NCI-H524 (cell line): ENCODE data around the gene POLD3.

Experiments
- DNase-seq, 2 experiments: peaks; one replicate each; lab custom pipeline; 2025; lab: John Stamatoyannopoulos, UW

Gene POLD3, protein sequence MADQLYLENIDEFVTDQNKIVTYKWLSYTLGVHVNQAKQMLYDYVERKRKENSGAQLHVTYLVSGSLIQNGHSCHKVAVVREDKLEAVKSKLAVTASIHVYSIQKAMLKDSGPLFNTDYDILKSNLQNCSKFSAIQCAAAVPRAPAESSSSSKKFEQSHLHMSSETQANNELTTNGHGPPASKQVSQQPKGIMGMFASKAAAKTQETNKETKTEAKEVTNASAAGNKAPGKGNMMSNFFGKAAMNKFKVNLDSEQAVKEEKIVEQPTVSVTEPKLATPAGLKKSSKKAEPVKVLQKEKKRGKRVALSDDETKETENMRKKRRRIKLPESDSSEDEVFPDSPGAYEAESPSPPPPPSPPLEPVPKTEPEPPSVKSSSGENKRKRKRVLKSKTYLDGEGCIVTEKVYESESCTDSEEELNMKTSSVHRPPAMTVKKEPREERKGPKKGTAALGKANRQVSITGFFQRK

DNA sequence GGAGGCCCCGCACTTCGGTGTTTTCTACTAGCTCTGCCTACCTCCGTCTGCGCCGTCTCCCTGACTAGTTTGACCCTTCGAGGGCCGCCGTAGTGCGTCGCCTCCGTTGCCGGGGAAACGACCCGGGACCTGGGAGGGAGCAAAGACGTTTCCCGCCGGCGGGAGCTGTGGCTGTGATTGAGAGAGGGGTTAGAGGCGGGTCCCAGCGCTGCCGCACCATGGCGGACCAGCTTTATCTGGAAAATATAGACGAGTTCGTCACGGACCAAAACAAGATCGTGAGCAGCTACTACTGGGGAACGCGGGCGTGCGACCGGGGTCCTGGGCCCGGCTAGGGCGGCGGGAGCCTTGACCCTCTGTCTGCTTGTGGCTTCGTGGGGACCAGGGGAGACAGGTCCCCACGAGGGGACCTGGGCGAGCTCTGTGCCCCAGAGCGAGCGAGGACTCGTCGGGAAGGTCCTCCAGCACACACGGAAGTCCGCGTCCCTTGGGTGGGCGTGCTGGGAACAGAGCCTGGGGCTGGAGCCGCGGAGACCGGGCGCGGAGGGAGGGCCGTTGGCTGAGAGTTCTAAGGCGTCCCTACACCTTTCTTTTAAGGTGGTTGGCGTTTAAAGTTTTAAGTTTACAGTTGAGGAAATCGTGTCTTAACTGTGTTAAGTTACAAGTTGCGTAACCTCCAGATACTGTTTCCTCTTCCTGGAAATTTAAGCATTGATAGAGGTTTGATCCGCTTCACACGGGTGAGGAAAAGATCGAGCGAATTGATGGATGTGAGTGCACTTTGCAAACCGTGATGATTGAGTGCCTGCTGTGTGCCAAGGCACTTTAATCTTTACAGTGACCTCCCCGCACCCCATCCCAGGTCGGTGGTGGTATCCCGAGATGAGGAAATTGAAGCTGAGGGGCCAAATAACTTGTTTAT lies at the start of gene POLD3:
Gene POLD3, plus strand, starts transcription at position 142 of the 922 bp plus-strand sequence. Its CDS starts 77 bp downstream, at position 219.
- DNase-seq = peak; percentile 79 to 86

DNA sequence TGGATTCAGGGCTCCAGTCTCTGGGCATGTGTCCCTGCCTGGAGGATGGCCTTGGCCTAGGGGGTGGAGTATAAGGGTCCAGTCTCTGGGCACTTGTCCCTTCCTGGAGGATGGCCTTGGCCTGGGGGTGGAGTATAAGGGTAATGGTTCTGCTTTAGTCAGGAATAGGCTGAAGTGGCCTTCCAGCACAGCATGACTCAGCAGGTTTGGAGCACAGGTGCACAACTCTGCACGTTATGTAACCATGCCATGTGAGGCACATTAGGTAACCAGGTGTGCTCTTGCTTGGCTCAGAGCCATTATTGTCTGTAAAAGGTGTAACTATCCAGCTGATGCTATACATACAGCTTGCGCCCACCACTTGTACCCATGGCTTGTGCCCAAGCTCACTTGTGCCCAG lies 48.4 kb upstream of the POLD3 start:
- DNase-seq = no peak

DNA sequence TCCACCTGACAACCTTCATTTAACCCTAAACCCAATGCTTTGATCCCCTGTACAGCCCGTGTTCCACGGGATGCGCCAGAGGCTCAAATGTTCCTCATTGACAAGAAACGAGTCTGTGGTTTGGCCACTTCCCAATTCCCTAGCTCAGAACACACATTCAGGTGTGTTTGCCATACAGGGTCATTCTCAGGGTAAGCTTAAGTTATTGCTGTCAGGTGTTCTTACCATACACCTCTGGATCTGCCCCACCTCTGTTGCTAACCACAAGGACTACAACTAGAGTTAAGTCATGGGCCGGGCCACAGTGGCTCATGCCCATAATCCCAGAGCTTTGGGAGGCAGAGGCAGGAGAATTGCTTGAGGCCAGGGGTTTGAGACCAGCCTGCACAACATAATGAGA lies 45.6 kb upstream of the POLD3 start:
- DNase-seq = no peak

DNA sequence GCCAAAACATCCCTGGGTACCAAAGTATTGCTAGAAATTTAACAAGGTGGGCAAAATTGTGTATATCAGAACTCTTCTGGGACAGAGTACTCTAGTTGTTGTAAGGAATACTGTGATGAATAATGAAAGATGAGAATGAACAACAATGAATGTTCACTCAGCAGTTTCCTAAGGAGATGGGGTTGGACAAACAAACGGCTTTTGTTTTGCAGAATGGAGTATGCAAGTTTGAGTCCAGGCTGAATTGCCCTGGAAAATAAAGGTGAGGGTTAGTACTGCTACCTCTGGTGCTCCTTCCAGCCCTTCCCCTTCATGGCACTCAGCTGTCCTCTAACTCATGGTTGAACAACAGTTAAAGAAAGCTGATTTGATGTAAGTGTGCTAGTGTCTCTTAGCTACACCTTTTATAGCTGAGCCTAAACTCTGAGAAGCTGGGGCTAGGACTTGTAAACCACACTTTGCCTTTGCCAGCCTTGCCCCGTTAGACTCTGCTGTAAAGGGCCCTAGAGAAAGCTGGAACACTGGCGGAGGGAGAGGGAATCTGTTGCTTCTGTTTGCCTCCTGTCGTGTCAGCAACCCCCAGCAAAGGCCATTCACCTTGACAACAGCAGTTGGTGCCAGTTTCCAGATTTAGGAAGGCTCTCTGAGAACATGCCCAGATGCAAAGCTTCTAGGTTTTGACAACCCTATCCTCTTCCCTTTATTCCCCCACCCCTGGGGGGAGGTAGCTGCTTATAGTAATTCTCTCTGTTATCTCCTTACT lies 41.2 kb upstream of the POLD3 start:
- no peak for DNase-seq

DNA sequence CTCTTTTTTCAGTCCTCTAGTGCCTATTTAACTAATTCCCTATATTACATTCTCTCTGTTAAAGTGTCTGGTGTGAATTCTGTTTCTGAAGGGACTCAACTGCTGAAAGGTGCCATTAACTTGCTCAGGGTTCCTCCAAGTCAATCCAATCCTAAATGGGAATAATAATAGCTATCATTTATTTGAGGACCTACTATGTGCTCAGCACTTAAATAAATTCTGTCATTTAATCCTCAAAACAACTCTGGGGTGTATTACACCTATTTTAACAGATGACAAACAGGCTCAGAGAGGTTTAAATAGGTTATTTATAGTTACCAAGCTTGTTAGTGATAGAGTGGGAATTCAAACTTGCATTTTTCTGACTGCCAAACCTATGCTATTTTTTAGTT lies 40.6 kb upstream of the POLD3 start:
- no peak for DNase-seq

DNA sequence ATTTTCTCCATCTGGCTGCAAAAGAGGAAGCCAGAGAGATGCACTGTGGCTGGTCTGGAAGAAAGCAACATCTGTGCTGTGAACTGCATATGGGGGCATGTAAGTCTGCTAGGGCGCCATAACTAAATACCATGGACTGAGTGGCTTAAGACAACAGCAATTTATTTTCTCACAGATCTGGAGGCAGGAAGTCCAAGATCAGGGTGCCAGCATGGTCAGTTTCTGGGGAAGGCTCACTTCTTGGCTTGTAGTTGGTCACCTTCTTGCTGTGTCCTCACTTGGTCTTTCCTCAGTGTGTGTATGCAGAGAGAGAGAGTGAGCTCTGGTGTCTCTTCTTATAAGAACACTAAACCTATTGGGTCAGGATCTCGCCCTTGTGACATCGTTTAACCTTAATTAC lies 34.9 kb upstream of the POLD3 start:
- DNase-seq = no peak

DNA sequence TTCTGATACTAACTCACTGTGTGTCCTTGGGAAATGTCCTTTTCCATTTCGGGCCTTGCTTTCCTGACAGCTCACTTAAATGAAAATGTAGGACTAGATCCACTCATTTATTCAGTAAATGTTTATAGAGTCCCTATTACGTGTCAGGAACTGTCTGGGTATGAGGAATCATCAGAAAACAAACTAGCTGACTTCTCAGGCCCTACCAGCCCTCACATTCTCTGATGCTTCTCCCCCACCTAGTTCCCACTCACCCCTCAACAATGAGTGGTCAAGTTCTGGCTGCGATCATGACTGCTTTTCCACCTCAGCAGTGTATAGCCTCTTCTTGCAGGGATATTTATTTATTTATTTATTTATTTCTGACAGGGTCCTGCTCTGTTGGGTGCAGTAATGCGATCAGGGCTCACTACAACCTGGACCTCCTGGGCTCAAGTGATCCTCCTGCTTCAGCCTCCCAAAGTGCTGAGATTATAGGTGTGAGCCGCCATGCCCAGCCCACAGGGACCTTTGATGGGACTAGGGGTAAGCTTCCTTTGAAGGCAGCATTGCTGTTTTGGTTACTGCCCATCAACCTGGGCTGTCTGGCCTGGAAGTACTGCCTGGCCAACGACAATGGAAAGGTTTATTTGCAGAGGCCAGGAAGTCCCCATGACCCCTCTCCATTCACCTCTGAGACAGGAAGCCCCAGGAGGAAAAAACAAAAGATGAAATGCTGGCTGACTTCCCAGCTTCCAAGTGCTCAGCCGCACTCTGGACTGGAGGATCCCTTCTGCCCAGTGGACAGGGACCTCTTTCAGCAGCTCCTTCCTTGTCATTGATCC lies 33.1 kb upstream of the POLD3 start:
- DNase-seq = no peak

DNA sequence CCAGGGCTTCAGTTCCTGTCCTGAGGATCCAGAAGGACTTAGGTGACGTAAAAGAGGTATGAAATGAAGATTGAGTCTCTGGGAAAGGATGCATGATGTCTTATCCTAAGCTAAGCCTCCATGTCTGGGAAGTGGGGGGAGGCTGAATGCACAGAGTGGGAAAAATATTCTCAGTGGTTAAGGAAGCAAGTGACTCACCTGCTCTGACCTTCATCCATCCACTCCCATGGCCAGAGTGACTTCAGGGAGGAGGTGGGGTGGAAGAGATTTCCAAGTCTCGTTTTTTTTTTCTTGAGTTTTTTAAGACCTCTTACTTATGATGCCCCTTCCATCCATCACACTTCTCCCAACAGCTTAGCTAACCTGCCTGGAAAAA lies 32.5 kb upstream of the POLD3 start:
- no peak for DNase-seq

DNA sequence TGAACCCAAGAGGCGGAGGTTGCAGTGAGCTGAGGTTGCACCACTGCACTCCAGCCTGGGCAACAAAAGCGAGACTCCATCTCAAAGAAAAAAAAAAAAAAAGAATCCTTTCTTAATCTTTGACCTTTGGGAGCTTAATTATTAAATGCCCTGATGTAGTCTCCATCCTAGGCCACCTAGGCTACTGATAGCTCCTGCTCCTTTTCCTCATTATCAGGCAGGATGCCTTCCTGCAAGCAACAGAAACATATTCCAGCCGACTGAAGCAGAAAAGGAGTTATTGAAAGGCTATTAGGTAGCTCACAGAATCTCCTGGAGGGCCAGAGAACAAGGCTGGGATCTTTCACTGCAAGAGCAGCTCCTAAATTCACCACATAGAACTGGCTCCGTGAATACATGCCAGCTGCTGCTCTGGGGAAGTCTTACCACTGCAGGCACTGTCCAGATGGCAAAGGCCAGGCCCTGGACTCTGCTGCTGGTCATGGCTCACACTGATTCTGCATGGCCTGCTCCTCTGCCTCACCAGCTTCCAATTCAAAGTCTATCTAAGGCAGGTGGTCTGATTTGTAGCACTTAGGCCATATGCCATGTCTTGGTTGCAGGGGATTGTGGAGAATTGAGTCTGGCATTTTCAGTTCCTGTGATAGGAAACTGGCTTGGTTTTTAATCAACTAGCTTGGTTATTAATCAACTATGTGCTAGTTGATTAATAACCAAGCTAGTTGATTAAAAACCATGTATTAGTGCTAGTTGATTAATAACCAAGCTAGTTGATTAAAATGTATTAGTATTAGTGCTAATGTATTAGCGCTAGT lies 26.0 kb upstream of the POLD3 start:
- peak; percentile 43 to 81 for DNase-seq

DNA sequence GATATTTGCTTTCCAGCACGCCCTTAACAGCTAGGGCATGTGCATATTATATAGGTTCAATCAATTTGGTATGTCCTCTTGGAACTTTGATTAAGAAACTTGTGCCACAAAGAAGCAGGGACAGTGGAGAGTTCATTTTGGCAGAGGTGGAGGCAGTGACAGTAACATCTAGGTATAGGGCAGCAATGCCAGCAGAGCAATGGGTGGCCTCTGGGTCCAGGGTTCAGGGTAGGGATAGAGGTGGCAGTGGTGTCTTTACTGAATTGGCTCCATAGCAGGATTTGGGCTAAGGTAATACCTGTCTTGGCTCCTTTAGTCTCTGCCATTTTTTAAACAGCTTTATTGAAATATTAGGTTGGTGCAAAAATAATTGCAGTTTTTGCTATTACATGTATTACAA lies 24.4 kb upstream of the POLD3 start:
- DNase-seq = no peak

DNA sequence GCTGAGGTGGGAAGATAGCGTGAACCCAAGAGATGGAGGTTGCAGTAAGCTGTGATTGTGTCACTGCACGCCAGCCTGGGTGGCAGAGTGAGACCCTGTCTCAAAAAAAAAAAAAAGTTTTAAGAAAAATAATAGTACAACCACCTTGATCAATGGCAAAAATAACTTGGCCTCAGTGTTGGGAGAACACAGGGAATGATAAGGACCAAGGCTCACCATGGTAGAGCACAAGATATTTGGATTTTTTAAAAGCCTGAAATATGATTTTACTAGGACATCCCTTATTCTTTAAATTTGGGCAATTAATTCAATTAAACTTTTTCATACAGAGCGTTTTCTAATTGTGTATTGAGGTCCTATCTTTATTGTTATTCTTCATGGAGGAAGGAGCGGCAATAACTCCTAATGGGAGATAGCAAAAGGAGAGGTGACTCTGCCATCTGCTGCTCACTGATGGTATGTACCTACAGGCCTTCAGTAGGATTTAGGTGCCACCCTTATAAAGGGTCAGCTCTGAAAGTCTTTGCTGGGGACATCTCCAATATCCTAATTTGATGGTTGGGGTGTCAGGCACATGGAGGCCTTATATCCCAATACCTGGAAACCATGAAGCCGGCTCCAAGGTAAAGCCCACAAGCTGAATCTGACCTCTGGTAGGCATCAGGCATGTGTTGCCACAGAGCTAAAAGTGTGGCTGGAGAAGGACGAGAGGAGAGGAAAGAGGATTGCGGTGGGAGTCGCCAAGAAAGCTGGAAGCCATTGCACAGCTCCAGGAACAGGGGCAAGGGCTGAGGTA lies 21.9 kb upstream of the POLD3 start:
- DNase-seq = peak in 1 of 2 experiments; percentile 63

DNA sequence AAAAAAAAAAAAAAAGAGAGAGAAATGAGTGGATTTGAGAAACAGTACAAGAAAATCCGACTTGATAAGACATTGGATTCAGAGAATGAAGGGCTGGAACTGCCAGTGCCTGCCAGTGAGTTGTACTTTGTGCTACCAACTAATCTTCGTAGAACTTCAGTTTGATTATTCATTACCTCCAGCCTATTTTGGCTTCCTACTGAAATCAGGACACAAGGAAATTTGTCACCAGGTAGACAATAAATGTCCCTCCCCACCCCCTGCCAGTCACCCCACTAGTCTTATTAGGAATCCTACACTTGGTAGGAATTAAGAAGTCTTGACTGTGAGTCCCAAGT lies 21.4 kb upstream of the POLD3 start:
- DNase-seq = no peak

DNA sequence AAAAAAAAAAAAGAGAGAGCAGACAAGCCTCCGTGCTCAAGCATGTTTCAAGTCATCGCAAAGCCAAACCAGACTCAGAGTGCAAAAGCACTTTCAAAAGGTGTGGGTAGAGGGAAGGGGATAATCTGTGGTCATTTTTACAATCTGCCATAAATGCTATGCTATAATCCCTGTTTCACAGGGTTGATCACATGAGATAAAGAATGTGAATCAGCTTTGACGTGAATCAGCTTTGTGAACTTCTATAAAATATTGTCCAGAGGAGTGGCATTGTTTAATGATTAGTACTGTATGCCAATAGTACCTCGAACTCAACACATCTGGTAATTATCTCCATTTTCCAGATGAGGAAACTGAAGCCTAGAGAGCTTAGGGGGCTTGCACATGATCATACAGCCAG lies 20.0 kb upstream of the POLD3 start:
- DNase-seq = no peak

DNA sequence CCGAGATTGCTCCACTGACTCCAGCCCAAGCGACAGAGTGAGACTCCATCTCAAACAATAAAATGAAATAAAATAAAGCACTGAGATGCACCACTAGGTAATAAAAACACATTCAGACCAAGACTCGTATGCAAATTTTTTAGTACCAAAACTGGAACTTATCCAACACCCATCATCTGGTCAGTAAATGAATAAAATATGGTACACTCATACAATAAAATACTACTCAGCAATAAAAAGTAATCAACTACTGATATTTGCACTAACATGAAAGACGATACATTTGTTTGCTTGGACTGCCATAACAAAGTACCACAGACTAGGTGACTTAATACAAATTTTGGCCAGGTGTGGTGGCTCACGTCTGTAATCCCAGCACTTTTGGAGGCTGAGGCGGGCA lies 17.8 kb upstream of the POLD3 start:
- DNase-seq = no peak

DNA sequence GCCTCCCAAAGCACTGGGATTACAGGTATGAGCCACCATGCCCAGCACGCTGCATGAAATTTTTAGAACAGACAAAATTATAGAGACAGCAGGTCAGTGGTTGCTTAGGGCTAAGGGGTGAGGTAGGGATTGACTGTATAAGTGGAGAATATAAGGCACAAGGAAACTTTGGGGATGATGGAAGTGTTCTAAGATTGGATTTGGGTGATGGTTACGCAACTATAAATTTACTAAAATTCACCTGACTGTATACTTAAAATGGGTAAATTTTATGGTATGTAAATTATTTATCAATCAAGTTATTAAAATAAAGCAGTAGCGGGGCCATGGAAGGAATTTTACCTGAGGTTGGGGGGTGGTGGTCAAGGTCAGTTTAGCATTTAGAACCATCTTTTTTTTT lies 16.4 kb upstream of the POLD3 start:
- no peak for DNase-seq

DNA sequence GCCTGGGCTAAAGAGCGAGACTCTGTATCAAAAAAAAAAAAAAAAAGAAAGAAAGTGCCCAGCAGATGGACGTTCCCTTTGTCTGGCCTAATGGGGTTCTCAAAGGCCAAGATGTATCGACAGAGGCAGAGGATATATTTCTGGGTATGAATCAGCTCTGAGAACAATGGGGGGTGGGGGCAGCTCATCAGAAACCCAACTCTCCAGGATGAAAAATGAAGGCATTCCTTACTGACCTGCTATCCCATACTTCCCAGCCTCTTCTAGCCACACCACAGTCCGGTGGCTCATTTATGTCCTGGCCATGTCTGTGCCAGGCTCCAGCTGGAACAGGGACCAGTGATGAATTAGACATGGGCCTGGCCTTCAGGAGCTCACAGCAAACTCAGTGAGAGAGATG lies 15.2 kb upstream of the POLD3 start:
- no peak for DNase-seq

DNA sequence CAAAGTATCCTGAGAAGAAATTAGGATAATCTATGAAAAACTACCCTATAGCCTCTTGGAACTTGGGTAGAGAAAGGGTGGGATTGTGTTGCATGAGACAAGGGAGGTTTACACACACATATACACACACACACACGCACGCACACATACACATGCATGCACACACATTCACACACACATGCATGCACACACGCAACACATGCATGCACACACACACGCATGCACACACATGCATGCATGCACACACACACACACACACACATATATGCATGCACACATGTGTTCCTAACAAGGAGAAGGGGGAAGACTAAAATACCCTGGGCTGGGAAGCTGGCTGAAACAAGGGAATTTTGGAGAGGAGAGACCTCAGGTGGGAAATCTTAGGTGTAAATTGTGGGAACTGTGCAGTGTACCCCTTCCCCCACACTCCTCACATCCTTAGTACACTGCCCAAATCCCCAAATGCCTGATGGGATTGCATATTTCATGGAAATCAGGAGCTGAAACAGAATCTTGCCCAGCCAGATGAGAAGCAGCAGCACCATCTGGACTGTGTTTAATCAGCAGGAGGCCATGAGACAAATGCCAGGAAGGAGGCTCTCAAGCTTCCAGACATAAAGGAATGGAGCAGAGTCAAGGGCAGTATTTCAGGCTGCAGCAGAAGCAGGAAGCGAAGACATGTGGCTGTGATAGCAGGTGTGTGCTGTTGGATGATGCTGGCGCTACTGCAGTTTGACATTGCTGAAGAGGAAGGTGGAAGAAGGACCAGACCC lies 14.6 kb upstream of the POLD3 start:
- DNase-seq = peak; percentile 90 to 96

DNA sequence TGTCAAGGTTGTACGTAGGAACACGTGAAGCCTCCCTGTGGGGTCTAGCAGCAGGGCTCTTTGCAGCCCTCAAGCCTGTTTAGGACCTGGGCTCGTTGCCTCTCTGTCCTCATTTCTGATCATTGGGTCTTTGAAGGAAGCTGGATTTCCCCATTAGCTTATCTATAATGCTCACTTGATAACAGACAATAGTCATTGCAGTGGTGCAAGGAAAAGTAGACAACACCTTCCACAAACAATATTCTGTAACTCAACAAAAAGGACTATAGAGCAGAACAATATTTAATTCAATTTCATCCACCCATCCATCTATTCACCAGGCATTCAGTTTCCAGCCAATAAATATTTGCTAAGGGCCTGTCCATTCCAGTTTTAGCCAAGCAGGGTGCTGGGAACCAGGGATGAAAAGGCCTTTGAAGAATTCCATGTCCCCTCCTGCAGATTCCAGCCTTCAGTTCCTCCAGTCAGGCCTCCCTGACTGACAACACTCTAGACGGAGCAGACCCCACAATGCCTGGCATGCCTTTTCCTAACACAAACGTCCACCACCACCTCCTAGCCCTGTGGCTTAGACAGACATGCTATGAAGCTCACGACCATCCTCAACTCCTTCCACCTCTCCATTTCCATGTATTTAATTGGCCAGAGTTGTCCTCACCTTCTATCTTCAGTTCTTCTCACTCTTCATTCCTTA lies 12.7 kb upstream of the POLD3 start:
- DNase-seq = no peak
